GM21576 (cell line): Measurements from ENCODE around the gene PDGFA.

Experiments used
- ATAC-seq: cut with Tn5 transposase; IDR thresholded peaks from one replicate; pipeline ENCODE4 v1.9.1; 2021; ENCODE audit warnings: mild to moderate bottlenecking, moderate library complexity; ENCODE audit not compliant: unreplicated experiment

Gene PDGFA

DNA sequence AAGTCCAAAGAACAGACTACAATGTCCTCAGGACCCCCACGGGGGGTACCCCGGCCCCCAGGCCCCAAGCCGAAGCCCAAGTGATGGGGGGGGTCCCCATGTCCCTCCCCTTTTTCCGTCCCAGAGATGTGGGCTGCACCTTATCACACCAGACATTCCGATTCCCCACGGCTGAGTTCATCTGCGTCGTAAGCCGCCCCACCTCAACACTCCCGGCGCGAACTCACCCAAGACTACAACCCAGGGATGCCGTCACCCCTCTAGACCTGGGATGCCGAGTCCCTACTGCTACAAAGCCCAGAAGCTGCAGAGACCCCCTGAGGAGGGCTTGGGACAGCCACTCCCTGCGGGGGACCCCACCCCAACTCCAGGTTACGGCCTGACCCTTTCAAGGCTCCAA, 14.5 kb downstream of the PDGFA start:
- no peak for ATAC-seq

DNA sequence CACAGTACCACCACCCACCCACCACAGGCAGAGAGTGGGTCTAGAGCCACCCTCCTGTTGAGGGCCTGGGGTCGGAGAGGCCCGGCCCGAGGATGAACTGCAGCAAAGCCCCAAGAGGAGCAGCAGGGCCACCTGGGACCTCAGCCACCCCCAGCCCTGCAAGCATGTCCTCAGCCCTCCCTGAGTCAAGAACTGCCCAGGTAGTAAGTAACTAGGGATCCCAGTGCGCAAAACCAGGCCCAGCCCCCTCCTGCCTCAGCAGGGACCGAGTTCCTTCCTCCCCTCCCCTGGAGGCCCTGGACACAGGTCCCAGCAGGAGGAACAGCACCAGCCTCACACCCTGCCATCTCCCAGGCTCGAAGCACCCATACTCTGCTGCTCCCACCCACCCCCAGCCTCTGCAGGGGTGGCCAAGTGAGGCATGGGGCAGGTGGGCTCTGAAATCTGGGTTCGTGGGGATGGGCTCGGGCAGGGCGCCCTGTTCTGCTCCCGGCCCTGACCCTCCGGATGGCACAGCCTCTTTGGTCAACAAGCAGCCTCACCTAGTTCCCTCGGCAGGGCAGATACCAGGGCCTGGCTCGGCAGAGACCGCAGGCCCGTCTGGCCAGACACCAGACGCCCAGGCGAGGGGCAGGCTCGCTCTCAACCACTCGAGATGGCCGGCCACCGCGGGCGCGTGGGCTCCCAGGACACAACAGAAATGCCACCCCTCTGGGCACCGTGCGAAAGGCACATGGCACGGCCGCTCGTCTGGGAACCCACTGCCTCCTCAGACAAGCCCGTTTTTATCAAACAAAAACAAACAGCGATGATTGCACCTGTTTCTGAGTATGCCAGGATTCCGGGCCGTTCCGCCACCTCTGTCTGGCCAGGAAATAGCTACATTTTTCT, 15.2 kb downstream of the PDGFA start:
- ATAC-seq, result no peak

DNA sequence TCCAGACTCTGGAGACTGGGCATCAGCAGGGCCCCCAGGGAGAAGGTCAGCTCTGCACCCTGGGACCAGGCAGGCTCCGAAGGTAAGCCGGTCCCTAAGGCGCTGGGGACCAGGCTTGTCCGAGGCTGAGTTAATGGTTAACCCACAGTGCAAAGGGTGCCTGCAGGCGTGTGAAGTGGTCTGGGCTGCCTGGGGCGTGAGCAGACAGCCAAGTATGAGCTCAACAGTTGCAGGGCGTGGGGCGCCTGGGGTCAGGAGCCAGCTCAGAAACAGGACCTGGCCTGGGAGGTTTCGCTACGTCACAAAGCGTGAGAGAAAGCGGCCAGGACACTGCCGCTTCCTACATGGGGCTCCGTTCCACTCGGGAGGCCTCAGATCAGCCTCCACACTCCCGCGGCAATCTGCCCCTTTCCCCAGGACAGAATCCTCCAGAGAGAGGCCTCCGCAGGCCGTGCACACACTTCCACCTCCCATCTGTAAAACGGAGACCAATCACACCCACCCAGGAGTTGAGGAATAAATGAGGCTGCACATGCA, 16.0 kb downstream of the PDGFA start:
- no peak for ATAC-seq

DNA sequence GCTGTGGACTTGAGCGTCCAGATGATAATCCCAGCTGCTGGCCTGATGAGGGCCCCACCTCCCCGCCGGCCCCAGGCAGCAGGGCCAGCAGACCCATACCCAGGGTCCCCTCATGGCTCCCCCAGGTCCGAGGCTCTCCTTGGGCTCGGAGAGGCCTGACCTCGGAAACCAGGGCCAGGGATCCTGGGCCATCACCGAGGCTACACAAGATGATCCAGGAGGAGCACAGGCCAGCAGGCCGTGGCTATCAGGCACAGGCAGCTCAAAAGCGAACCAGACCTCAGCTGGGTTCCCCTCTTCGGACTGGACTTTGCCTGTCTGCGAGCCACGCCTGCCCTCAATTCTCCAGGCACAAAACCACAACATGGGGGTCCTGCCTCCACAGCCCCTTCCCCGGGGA, 17.4 kb downstream of the PDGFA start:
- no peak for ATAC-seq

DNA sequence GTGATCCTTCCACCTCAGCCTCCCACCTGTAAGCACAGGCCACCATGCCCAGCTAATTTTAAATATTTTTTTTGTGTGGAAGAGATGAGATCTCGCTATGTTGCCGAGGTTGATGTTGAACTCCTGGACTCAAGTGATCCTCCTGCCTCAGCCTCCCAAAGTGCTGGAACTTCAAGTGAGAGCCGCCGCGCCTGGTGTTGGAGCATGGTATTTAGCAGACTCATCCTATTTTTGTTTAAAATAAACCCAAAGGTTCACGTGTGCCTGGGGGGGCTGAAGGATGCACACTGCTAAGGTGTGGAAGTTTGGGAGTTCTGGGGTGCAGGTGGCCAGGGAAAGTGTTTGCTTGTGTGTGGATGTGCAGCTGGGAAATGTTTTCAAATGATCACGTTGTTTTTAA, 18.1 kb downstream of the PDGFA start:
- ATAC-seq, result no peak

DNA sequence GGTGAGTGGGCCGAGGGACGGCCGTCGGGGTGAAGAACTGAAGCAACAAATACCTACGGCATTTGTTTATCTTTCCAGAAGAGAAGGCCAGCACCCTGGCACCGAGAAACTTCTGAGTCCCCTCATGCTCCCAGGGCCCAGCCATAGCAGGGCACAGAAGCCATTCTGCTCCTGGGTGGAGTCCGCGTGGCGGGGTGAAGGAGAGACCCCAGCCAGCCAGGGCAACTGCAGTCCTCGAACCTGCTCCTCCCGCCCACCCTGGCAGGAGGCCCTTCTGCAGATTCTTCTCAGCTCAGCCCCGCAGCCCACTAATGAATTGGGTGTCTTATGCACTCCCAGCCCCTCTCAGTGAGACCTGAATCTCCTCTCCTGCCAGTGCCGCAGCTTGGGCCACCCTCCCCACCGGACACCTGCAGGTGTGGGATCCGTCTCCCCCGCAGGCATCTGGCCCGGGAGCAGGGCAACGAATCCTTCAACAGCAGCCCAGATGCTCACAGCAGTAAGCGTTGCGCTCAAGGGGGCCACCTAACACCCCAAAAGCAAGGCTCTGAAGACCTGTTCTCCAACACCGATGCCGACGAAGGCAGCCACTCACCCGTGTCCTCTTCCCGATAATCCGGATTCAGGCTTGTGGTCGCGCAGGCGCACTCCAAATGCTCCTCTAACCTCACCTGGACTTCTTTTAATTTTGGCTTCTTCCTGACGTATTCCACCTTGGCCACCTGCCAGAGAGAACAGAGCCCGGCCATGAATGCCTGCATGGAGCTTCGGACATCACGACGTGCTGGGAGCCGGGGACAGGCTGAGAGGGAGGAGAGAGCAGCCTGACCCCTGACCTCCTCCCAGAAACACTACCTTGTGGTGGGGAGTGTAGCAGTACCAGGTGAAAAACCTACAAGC, 18.9 kb downstream of the PDGFA start:
- ATAC-seq, result no peak

DNA sequence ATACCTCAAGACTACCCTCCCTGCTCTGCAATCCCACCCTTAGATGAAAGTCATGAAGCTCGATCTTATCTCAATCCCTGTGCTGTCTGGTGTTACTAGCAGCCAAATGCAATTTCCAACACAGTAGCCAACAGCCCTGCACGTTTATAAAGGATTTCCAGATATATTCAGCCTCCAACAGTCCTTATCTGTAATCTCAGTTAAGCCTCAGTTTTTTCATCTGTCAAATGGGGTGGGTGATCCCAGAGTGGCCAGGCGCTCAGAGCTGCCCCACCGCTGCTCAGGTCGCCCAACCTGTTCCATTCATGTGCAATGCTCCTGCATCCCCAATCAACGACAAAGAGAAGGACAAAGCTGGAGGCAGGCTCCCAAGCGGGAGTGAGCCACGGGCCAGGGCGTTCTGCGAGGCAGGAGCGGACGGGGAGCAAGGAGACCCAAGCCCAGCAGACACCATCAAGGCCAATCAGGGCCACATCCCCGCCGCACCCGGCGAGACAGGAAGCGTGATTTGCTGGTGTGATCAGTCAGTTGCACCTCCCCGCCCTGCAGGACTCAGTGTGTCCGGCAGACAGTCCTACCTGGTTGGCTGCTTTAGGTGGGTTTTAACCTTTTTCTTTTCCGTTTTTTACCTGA, 19.7 kb downstream of the PDGFA start:
- ATAC-seq, result no peak

DNA sequence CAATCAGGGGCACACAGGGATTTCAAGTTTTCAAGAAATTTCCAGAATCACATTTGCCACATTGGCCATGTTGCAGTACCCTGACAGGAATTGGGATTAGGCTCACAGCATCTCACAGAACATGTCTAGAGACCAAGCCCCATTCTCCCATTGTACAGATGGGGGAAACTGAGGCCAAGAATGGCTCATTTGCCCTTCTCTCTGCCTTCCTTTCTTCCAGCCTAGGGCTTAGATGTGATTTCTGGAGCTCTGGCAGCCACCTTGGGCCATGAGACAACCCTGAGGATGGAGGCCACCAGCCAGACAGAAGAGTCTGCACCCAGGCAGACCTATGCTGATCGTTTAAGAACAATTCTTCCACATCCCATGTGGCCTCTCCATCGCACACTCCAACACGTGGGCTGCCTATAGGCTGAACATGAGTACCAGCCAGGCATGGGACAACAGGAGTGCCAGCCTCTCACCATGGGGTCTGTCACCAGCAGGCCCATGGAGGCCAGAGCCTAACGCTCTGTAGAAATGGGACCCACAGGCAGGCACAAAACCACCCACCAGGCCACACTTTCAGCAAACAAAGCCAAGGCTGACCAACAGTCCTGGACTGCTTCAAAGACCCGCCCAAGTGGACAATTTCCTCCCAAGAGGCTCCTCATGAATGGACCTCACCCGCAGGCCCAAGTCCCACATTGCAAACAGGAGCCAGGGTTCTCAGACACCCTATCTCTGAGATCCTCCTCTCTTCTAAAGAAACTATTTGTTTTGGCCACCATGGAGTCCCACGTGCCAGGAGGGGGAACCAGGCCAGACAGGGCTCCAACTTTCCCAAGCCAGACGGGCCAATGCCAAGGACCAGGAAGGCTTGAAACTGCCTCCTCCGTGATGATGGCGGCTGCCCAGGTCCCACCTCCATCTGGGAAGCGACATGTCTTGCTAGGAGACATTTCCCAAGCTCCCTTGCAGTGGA, 20.7 kb downstream of the PDGFA start:
- ATAC-seq, result no peak

DNA sequence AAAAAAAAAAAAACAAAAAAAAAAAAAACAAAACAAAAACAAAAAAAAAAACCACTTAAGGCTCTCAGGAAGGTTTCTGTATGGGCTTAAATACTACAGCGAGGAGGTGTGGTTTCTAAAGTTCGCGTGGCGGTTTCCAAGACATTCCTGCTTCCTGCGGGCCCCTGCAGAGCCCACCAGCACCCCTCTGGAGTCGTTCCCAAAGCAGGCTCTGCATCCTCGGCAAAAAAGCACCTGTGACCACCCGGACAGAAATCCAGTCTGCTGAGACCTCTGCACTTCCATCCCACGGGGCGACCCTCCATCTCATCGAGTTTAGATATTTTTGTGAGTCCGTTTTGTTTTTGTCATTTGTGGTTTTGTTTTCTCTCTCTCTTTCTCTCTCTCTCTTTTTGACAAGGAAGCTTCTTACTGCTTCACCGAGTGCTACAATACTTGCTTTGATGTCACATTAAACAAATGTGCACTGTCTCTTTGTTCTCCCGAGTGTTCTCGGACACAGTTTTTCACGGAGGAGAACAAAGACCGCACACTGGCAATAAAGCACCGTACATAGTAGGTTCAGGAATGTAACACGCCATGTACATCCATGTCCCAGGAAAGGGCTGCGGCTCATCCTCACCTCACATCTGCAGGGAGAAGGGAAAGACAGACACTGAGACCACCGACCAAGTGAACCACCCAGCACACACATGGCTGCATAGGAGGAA, 21.5 kb downstream of the PDGFA start:
- ATAC-seq, result no peak

DNA sequence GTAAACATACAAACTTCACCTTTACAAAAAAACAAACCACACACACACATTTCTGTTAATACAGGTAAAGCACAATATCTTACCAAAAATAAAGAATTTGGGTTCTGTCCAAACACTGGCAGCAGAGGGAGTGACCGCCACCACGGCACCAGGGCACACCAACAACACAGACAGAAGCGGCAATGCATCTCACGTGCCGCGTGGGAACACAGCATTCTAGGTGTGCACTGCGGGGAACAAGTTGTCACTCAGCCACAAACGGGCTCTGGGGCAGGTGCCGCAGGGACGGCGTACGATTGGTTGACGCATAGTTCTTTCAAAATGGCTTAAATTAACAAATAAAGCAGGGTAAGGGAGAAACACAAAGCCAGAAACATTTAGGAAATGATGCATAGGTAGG, 22.3 kb downstream of the PDGFA start:
- ATAC-seq, result no peak

DNA sequence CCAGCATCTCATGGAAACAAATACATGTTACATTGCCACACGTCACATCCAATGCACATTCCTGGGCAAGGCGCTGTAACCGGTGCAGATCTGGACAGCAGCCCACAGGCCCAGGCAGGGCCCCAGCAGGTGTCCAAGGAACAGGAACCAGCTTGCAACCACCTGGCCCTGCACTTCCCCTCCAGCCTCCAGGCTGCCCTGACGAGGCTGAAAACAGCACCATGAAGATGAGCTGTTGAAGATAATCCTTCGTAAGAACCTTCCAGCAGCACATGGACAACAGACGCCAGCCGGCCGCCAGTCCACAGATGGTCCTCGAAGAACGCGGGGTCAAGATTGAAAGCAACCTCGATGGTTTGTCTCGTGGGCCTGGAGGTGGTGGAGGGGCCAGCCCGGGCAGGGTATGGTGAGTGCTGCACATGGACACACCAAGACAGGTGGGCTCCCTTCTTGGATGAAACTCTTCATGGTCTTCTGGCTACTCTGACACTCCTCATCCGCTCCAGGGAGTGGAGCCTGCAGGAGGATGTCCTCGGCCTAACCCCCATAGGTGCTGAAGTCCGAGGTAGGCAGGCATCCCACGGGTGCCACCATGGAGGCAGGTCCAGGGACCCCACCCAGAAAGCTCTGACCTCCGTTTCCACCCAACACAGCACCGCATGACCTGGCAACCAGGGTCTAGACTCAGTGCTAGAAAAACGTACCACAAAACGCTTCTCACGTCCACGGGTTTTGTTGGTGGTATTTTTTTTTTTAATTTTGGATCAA, 22.9 kb downstream of the PDGFA start:
- ATAC-seq, result no peak

DNA sequence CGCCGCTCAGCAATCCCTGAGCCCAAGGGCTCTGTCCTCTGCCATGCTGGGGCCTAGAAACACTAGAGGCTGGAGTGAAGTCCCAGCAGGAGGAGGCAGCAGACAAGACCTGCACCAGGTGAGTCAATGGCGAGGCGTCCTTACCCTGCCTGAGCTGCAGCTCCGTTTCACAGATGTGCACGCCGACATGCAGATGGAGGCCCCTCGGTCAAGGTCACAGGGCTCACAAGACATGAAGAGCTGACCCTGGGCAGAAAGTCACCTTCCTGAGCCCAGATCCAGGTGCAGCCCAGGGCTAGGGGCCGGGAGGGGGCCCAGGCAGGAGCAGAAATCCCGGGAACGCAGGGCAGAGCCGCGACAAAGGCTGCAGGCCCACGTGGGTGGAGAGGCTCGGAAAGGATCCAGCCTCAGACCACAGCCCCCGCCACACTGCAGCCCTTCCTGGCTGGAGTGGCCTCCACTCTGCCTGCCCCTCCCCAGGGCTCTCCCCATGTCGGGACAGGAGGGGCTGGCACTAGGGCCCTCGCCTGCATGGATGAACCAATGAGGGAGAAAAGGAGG, 23.8 kb downstream of the PDGFA start:
- no peak for ATAC-seq

DNA sequence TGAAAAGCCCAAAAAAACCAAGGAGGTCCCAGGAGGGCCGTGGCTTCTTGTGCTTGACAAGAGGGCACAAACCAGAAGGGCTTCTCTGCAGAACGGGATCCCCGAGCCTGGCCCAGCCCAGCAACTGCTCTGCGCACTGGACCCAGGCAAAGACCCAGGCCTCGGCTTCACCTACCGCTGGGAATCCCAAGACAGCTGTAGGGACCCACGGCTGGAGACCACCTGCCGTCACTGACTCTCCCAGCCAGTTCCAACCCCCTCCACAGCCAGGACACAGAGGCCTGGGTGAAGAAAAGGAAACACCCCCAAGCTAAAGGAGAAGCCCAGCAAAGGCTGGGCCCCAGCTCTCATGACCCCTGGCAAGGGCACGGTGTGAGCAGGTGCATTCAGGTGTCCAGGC, 24.3 kb downstream of the PDGFA start:
- ATAC-seq, result no peak

DNA sequence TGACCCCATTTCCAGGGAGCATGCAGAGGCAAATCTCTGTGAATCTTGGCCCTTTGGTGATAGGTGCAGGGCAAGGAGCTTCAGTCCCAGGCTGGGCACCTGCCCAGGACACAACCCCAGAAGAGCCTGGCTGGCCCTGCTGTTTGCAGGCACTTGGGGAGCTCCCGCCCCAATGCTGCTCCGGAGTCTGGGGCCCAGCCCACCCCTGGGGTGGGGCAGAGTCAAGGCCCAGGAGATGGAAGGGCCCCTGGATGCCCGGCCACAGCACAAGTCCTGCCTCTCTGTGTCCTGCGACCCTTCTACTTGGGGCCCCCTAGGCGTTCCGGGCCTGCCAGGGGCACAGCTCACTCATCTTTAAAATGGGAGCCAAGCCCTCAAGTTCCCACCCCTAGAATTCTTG, 24.7 kb downstream of the PDGFA start:
- ATAC-seq, result no peak

DNA sequence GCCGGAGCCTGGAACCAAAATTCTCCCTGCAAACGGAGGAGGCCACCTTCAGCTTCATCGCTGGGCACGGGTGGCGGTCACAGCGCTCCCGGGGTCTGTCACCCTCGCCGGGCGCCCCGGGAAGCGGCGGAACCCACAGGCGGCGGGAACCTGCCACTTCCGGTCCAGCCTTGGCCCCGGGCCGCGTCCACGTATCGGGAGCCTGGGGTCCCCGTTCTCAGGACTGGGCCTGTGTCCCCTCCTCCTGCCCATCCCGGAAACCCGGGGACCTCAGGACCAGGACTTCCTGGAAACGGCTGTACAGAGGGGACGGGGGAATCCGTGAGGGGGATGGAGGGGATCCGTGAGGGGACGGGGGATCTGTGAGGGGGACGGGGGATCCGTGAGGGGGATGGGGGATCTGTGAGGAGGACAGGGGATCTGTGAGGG, 25.4 kb downstream of the PDGFA start:
- no peak for ATAC-seq

DNA sequence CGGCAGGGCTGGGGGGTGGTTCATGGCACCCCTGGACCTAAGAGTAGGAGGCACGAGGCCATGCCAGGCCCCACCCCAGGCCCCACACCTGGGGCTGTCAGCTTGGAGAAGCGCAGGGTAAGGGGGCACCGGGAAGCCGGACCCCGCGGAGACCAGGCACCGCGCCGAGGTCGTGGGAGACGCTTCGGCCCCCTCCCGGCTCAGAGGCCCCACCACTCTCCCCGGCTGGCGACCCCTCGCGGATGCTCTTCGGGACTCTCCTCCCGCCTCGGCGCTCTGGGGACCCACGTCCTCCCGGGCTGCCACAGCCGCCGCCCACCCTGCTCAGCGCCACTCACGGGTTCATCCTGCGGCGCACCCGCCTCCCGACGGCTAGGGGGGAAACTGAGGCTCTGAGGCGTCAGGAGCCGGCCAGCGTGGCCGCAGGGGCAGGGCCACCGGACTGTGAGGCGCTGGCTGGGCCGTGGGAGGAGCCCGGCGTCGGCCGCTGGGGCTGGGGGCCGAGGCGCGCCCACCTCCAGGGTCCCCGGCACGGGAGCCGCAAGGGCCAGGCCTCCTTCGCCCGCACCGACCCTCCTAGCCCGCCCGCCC, 25.9 kb downstream of the PDGFA start:
- ATAC-seq, result no peak

DNA sequence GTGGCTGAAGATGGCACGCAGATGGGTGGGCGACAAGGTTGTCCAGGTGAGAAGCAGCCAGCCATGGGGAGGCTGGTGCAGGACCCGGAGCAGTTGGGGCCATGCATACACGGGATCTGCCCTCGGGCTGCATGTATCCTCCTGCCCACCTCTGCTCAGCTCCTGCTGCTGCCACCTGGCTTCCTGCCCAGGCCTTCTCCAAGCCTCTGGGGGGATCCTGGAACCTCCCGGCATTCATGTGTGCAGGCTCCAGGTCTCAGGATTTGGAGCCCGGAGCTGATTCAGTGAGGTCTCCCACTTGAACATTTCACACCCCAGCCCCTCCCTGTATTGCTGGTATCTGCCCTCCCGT, 27.0 kb downstream of the PDGFA start:
- ATAC-seq, result no peak
